Type B pancreatic cell (in vitro differentiated cells): ENCODE data around the gene ABCA2. TPM values are rescaled to one million over a fixed set of nuclear protein-coding genes. Genes with fewer than 3 reads are reported as not detected.

Source experiments
- DNase-seq: peaks from one replicate; pipeline ENCODE4 v3.0.0; 2021; ENCODE audit warnings: mixed read lengths; ENCODE audit not compliant: unreplicated experiment; ENCODE audit errors: extremely low spot score
- H3K27ac Mint-ChIP-seq: 2 replicates; pipeline ENCODE4 v1.8.0; 2021; ENCODE audit warnings: mild to moderate bottlenecking, mixed read lengths
- H3K27me3 Mint-ChIP-seq: 2 replicates; pipeline ENCODE4 v1.8.0; 2021; ENCODE audit warnings: mixed read lengths
- H3K36me3 Mint-ChIP-seq: 2 replicates; pipeline ENCODE4 v1.8.0; 2021; ENCODE audit warnings: mixed read lengths
- H3K4me1 Mint-ChIP-seq: one replicate; pipeline ENCODE4 v1.8.0; 2021; ENCODE audit warnings: mixed read lengths; ENCODE audit not compliant: unreplicated experiment
- H3K4me3 Mint-ChIP-seq: 2 replicates; pipeline ENCODE4 v1.8.0; 2021; ENCODE audit warnings: mild to moderate bottlenecking, mixed read lengths
- H3K9me3 Mint-ChIP-seq: 2 replicates; pipeline ENCODE4 v1.8.0; 2021; ENCODE audit warnings: mixed read lengths
- CTCF ChIP-seq: fragments of 200-600 bp; sonication (generic); conservative IDR thresholded peaks from 2 replicates; pipeline ENCODE4 v1.5.0; 2021; ENCODE audit warnings: antibody characterized with exemption, mild to moderate bottlenecking
- total RNA-seq: library from RNA; stranded (reverse); gene quantifications from 2 replicates; pipeline ENCODE4 v1.2.1, GENCODE V29; 2021; ENCODE audit warnings: low replicate concordance

Gene ABCA2
- total RNA-seq, 1 donor from 2014 or later = 44.7 TPM

GRCh38 chr9:137025517-137025966 is 2.5 kb downstream of the ABCA2 start:
- Mint-ChIP-seq H3K9me3 (no peaks in the 10 kb centered on the region), H3K36me3 (no peaks in the 10 kb centered on the region), H3K27me3 (no peaks in the 10 kb centered on the region), H3K4me3 (peak overlapping the region; percentile 11), H3K4me1 (no peaks in the 10 kb centered on the region), H3K27ac (no peak overlapping the region)
- no peak for DNase-seq
- TF ChIP-seq CTCF = peak; percentile 25

- DNase-seq = no peak
- no peak overlapping the region for H3K27ac Mint-ChIP-seq
- H3K9me3 Mint-ChIP-seq = no peaks in the 10 kb centered on the region
- no peaks in the 10 kb centered on the region for H3K27me3 Mint-ChIP-seq
- H3K36me3 Mint-ChIP-seq = no peaks in the 10 kb centered on the region
- TF ChIP-seq CTCF = no peak
- no peaks in the 10 kb centered on the region for H3K4me1 Mint-ChIP-seq
- no peak overlapping the region for H3K4me3 Mint-ChIP-seq
Measured at GRCh38 chr9:137023583-137023991, 4.5 kb downstream of the ABCA2 start.

GRCh38 chr9:137023157-137023556 is 4.9 kb downstream of the ABCA2 start:
- Mint-ChIP-seq H3K4me1 (no peaks in the 10 kb centered on the region), H3K4me3 (no peak overlapping the region), H3K27me3 (no peaks in the 10 kb centered on the region), H3K9me3 (no peaks in the 10 kb centered on the region), H3K36me3 (no peaks in the 10 kb centered on the region), H3K27ac (no peak overlapping the region)
- TF ChIP-seq CTCF = no peak
- DNase-seq = no peak

- no peak for TF ChIP-seq CTCF
- no peak overlapping the region for H3K4me3 Mint-ChIP-seq
- no peak for DNase-seq
Measured at GRCh38 chr9:137022662-137023008, 5.4 kb downstream of the ABCA2 start.

GRCh38 chr9:137021979-137022661 is 5.9 kb downstream of the ABCA2 start:
- Mint-ChIP-seq H3K9me3 (no peaks in the 10 kb centered on the region), H3K36me3 (no peaks in the 10 kb centered on the region), H3K4me3 (no peak overlapping the region), H3K27me3 (no peaks in the 10 kb centered on the region), H3K27ac (no peak overlapping the region), H3K4me1 (no peaks in the 10 kb centered on the region)
- TF ChIP-seq CTCF = no peak
- DNase-seq = no peak

More at GRCh38 chr9:137022662-137023008, 5.4 kb downstream of the ABCA2 start:
- Mint-ChIP-seq H3K9me3 (no peaks in the 10 kb centered on the region), H3K4me1 (no peaks in the 10 kb centered on the region), H3K36me3 (no peaks in the 10 kb centered on the region), H3K27me3 (no peaks in the 10 kb centered on the region), H3K27ac (no peak overlapping the region)
